Ovary (tissue), 3 donors: ENCODE measurements around the gene LOXHD1.

Source experiments
- POLR2A ChIP-seq: fragments of 450-650 bp; IDR thresholded peaks from one replicate; pipeline ENCODE4 v1.6.1; 2017; ENCODE audit warnings: antibody characterized with exemption, mild to moderate bottlenecking, moderate library complexity
- TF ChIP-seq, protein P1 (sequence below), 3 donors: fragments of 450-650 bp in 2 of 3; fragments of 200-600 bp in 1 of 3; IDR thresholded peaks; one replicate each; pipeline versions ENCODE4 v1.5.1 to v1.8.0; 2016 to 2022; ENCODE audit warnings: antibody characterized with exemption in 3 of 3, mild to moderate bottlenecking in 1 of 3
- donor health status: DM: no; HTN: no; CAD: no.

DNA sequence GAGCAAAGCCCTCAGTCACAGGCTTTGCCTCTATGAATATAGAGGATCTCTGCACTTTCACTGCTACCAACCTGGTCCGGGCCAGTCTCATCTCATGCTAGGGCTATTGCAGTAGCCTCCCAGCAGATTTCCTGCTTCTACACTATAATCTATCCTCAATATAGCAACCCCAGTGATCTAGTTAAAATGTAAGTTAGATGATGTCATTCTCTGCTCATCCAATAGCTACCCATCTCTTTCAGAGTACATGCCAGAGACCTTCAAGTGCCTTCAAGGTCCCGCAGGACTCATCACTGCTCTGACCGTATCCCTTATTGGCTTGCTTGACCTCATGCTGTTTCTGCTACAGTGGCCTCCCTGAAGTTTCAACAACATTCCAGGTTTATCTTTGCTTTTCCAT, 186.3 kb downstream of the LOXHD1 start:
- TF ChIP-seq, protein P1, sequence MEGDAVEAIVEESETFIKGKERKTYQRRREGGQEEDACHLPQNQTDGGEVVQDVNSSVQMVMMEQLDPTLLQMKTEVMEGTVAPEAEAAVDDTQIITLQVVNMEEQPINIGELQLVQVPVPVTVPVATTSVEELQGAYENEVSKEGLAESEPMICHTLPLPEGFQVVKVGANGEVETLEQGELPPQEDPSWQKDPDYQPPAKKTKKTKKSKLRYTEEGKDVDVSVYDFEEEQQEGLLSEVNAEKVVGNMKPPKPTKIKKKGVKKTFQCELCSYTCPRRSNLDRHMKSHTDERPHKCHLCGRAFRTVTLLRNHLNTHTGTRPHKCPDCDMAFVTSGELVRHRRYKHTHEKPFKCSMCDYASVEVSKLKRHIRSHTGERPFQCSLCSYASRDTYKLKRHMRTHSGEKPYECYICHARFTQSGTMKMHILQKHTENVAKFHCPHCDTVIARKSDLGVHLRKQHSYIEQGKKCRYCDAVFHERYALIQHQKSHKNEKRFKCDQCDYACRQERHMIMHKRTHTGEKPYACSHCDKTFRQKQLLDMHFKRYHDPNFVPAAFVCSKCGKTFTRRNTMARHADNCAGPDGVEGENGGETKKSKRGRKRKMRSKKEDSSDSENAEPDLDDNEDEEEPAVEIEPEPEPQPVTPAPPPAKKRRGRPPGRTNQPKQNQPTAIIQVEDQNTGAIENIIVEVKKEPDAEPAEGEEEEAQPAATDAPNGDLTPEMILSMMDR (IDR thresholded peaks at IDR 0.05) = no peak
- TF ChIP-seq POLR2A = no peak
